Measurements from ENCODE around the gene TYMS.
"Not testable (repeated sequence)": the region's sequence is repeated elsewhere in the genome, so short reads cannot be mapped to it uniquely, and the experiment has no call there.

TYMS gene

DNA sequence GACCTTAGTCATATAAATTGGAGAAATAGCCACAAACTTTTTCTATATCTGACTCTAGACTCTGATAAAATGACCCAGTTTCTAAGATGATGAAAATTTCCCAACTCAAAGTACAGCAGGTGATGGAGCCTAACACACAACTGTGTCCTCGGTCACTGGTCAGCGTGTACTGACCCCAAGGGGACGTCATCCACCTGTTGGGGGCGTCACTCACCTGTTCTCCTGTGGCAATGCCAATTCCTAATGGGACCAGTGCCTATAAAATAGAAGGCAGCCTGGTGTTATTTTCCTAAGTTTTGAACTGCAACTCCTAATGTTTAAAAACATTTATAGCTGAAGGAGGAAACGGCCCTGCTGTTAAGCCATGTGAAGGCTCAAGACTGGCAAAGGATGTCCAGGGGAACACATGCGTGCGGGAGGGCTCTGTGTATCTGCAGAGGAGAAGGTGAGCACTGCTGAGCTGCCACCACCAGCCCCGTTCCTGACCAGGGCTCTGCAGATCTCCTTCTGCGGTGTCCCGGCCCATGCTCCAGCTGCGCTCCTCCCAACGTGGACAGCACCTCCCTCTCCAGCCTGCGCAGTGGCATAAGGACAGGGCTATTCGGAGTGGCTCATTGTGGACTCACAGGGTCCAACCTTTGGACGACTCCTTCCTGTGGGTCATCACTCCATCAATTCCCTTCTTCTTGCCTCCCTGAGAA, 21.2 kb downstream of the TYMS start:
- DNase-seq, result no peak

DNA sequence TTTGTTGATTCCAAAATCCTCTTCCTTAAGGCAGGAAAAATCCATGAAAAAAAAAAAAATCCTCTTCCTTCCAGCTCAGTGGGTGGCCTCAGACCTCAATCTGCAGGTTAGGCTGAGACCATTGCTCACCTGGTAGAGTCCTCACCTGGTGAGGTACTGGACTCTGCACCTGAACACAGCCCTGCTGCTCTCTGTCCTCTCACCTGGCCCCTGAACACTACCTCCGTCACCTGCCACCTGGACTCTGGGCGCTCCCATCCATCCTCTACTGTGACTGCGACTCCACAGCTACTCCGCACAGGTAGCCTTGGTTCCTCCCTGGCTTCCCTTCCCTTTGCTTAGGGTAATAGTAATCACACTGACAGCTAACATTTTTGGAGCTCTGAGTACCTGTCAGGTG, 22.1 kb downstream of the TYMS start:
- DNase-seq, result no peak

DNA sequence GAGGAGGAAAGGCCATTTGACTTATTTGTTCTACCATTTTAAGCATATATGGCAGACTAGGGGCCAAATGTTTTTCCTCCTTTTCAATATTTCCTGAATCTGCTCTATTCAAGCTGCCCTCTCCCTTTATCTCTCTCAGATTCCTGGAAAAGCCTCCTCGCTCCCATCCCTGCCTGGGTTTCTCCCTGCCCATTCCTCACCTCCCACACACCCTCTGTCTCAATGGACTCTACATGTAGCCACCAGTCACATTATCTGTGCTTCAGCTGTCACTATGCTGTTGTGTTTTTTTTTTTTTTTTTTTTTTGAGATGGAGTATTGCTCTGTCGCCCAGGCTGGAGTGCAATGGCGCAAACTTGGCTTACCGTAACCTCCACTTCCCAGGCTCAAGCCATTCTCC, 22.9 kb downstream of the TYMS start:
- DNase-seq, result no peak

- DNase-seq, result peak; percentile 18
These were observed 24.5 kb downstream of the TYMS start for GRCh38 chr18:681985-682384.

GRCh38 chr18:682416-682815, 25.0 kb downstream of the TYMS start:
- not testable (repeated sequence) for DNase-seq

- no peak for DNase-seq
These were observed 25.4 kb downstream of the TYMS start for GRCh38 chr18:682833-683232.

DNA sequence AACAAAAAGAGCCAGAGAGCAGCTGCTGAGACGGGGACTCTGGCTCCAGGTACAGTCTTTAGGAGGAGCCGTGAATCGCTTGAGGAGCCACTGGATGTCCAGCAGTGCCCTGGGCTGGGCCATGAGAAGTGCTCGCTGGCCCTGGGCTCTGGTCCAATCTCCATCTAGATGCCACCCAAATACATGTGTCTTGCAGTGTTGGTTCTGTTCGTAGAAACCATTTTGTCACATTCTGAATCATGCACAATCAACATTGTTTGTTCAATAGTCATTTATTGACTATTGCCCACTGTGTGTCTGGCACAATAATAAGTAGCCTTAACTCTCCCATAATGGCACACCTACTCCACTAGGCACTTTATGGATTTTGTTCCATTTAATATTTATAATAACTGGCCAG, 26.1 kb downstream of the TYMS start:
- no peak for DNase-seq

- no peak for DNase-seq
These were observed 28.0 kb downstream of the TYMS start for GRCh38 chr18:685438-685837.

DNA sequence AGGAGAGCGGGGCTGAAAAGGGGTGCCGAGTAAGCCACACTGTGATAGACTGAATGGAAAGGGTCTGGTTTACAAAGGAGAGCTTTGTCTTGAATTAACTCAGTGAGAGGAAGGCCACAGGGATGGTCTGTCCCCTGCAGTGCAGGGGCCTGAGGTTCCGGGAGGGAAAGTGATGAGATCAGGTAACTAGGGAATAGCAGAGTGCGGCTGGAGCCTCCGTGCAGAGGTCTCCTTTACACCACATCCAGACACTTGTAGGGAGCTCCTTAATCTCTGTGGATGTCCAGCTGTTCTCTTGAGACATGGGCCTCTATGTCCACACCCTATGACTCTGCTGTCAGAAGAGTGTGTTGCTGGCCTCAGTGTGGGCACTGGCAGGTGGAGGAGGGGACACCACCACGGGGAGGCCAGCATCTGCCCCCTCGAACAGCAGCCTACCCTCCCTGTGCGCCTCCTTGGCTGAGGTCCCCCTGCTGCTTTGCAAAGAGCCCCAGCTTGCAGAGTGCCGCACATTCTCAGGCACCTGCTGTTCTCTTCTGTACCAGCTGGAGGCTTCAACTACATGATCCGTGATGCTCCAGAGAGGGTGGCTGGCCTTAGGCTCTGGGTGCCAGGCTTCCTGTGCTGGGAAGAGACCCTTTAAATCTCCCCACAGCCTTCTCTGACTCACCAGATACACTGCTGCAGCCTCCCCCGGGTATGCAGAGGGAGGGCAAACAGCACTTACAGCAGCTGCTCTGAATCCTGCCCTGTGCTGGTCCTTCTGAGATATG, 29.1 kb downstream of the TYMS start:
- no peak for DNase-seq

DNA sequence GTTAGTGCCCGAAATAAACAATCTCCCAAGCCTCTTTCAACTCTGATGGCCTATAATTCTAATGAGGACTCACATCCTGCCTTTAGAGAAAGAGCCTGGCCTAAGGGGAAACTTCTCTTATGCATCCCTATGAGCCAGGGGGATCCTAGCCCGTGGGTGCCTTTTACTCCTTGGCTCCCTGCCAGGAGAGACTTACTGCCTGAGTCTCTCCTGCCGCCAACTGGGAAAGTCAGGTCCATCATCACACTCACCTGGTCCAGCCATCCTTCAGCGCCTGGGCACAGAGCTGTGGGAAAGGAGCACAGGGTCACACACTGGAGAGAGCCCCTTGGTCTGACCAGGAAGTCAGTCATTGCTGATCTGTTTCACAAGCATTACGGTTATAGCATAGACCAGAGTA, 30.9 kb downstream of the TYMS start:
- DNase-seq, result no peak

DNA sequence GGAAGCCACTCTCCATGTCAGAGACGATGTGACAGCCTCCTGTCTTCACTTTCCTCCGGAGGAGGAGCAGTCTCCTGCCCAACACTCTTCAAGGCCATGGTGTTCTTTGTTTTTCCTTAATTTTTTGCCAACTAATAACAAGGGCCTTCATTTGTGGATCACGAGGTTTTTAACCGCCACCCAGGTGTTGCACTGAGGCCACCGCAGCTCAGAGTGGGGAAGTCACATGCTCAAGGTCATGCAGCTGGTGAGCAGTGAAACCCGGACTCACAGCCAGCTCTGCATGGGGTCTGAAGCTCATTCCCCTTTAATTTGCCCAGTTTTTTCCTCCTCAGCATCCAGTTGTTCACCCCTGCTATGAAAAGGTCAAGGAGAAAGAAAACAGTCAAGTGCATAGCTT, 35.4 kb downstream of the TYMS start:
- no peak for DNase-seq

GRCh38 chr18:693466-694187, 36.2 kb downstream of the TYMS start:
- no peak for DNase-seq

GRCh38 chr18:697012-697411, 39.6 kb downstream of the TYMS start:
- no peak for DNase-seq

- no peak for DNase-seq
These were observed 40.3 kb downstream of the TYMS start for GRCh38 chr18:697800-698199.

DNA sequence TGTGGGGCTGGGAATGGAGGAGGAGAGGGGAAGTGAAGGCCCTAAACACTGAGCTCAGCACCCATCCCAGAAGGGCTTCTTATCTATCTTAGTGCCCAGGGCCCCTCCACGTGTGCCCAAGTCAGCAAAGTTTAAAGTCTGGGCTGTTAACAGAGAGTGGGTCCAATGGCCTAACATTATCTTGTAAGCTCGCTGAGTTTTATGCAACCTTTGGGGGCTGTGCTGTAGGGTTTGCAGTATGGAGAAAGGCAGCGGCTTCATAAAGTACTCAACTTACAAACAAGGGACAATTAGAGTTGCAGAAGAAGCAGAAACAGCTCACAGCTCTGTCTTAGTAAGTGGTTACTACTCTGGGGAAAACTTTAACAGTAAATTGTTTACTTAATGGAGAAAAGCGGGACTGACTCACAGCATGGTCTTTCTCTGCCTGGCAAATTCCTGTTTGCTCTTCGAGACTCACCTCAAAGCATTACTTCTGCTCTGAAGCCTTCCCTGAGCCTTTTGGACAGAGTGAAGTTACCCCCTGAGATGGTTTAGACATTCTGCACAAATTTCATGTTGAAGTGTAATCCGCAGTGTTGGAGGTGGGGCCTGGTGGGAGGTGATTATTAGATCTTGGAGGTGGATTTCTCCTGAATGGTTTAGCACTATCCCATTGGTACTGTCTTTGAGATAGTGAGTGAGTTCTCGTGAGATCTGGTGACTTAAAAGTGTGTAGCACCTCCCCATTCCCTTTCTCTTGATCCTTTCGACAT, 45.9 kb downstream of the TYMS start:
- DNase-seq, result no peak

DNA sequence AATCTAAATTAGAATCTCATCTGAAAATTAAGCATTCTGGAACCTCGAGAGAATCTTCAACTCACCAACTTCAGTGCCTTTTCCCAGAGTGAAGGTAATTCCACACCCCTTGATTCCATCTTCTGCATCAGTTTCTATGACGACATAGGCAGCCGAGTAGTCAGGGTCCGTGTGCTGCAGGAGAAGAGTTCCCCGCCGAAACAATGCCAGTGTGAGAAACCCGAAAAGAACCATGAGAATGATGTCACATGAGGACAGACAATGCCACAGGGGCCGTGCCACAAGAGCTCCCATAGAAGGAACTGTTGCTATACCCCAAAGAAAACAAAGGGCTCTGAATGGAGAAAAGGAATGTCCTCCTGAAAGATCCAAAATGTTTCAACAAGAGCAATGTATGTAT, 49.0 kb downstream of the TYMS start:
- no peak for DNase-seq

DNA sequence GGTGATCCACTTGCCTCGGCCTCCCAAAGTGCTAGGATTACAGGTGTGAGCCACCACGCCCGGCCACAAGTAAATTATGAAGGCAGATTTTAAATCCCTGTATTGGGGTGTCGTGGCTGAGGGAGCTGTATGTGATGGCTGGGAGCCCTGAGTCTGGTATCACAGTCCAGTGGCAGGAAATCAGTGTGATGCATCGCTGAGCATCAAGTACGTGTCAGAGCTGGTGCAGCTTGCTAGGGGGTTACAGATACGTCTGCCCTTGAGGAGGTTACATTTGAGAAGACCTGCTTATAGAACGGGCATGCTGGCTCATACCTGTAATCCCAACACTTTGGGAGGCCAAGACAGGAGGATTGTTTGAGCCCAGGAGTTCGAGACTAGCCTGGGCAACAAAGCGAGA, 50.6 kb downstream of the TYMS start:
- no peak for DNase-seq

GRCh38 chr18:709771-710170, 52.3 kb downstream of the TYMS start:
- no peak for DNase-seq

DNA sequence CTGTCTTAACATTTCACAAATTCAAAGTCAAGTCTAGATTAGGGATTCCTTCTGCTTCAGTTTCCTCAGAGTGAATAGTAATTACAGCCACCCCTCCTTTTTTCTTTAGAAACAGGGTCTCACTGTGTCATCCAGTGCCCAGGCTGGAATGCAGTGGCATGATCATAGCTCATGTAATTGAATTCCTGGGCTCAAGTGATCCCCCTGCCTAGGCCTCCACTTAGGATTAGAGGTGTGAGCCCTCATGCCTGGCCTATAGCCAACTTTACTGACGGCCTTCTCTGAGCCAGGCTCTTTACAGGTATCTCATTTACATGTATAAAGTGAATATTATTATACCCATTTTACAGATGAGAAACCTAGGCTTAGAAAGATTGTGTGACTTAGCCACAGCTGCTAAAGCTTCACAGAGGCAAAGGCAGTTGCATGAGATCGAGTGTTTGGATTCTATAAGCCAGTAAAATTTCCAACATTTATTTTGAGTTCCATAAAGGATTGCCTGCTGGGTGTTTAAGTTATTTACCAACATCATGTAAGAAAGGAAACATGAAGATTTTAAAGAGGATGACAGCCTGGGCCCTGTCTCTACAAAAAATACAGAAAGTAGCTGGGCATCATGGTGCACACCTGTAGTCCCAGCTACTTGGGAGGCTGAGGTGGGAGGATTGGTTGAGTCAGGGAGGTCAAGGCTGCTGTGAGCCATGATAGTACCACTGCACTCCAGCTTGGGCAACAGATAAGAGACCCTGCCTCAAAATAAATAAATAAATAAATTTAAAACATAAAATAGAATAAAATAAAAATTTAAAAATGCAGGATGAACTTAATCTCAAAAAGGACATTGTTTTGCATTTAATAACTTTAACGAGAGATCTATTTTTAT, 53.2 kb downstream of the TYMS start:
- DNase-seq, result no peak

DNA sequence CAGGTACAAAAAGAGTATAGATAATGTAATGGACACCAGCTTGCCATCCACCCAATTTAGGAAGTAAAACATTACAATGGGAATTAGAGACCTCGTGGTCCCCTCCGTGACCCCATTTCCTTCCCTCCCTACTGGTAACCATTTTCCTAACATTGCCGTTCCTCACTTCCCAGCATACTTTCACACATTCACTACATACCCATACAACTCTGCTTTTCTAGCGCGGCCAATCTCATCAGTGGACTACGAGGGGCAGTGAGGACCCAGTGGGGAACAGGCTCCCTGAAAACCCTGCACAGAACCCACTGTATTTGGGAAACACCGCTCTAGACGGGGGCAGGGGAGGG, 53.8 kb downstream of the TYMS start:
- no peak for DNase-seq

DNA sequence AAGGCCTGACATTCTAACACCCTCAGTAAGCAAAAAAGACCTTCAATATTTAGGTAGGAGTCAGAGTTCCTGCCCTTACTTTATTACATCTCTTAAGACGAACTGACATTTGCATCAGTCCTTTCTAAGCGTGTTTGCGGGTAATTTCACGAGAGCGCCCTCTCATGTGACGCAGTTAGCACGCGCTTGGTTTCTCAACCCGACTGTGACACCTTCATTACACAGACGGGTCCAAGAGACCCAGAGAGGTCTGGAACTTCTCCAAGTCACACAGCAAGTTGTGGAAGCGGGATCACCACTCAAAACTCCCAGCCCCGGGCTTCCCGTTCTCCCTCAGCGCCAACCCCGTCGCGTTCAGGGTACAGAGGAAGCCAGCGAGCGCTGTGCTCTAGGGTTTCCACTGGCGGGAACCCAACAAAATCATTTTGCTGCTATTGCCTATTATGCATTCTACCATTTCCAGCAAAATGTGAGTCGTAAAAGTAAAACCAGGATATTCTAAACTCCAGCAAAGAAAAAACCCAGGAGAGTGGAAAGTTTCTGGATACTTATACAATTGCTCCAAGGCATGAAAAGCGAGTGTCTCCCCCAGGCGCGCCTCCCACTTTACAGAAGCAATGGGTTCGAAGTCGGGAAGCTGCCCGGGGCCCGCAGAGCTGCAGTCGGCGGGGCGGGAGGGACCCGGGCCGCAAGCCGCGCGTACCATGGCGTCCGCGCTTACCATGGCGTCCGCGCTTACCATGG, 54.4 kb downstream of the TYMS start:
- peak; percentile 74 for DNase-seq

Data from CD4-positive, alpha-beta T cell treated with Interleukin-17A for 4 hours (primary cell).